Measurements from ENCODE around the gene KCNJ6. TPM values are rescaled to one million over a fixed set of nuclear protein-coding genes. Genes with fewer than 3 reads are reported as not detected.
A peak's percentile ranks its signal among the peaks of the same experiment; 100 is the strongest.

Gene KCNJ6
- total and polyA plus RNA-seq, 2 of the 8 experiments (the other 6 are each of a cell fraction or from before 2014, with no cell fraction given), result 0.51 to 1.2 TPM

DNA sequence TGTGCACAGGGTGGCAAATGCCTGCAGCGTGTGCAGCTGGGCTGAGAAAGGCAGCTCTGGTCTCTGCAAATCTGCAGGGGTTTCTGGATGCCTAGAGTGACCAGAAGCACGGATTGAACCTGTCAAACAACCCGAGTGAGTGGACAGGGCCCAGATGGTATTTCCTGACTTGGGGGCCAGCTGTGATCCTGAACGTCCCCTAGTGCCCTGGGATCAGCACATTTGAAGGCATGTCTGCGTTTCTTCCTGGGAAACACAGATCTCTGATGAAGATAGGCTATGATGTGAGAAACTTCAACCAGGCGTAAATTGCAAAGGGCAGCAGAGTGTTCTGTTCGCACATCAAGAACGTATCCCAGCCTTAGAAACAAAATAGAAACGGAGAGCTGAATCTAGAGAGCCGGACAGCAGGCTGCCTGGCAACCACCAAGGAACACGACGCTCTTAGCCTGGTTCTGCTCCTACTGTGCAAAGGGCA is 163.1 kb downstream of the KCNJ6 start:
- no peak overlapping the region for H2BK12ac ChIP-seq (ENCODE audit: low read depth, low read length)
- H3K36me3 ChIP-seq (ENCODE audit: control insufficient read depth in 2 of 4, insufficient read depth in 4 of 4, low read length in 3 of 4), result no peaks in the 10 kb centered on the region; a peak in 1 of 8 replicates
- WGBS, 2 experiments (ENCODE audit: extremely low coverage in 1 of 2, insufficient coverage in 1 of 2, insufficient read length in 1 of 2, insufficient replicate concordance in 2 of 2, low coverage in 1 of 2, low lambda C conversion rate in 2 of 2, missing lambda C conversion rate in 1 of 2), result 88% methylated on average over 12 of the region's 12 CpGs; no CpG with 5 or more reads in 1 of the 2 experiments
- ChIA-PET POLR2A (ENCODE audit: partially characterized antibody) (no interaction called here), CTCF (ENCODE audit: partially characterized antibody) (interaction anchor here (0.6 to 2.2 kb wide), 3 partner anchors 41 to 239 kb away, joined by 3 to 6 read pairs (median 5); no protein-coding TSS in a partner anchor)
- H3K23me2 ChIP-seq (ENCODE audit: low read depth, low read length), result no peaks in the 10 kb centered on the region
- no peak overlapping the region for H3K4me3 ChIP-seq (ENCODE audit: extremely low read depth in 1 of 4, insufficient read depth in 2 of 4, low read depth in 3 of 4, low read length in 4 of 4)
- no peak overlapping the region for H3K56ac ChIP-seq (replicated peaks; ENCODE audit: insufficient read length, low read depth, low read length)
- H4K20me1 ChIP-seq (replicated peaks in 1 of 2; ENCODE audit: control insufficient read depth in 1 of 2, insufficient read depth in 2 of 2, low read length in 2 of 2), result no peaks in the 10 kb centered on the region
- no peak overlapping the region for H3K4ac ChIP-seq (replicated peaks; ENCODE audit: insufficient read length, low read depth, low read length)
- no peak overlapping the region for H3K9ac ChIP-seq (replicated peaks in 1 of 4; ENCODE audit: extremely low read depth in 1 of 4, low read depth in 3 of 4, low read length in 3 of 4)
- H2BK120ac ChIP-seq (replicated peaks; ENCODE audit: low read depth, low read length), result no peak overlapping the region
- H3K18ac ChIP-seq (ENCODE audit: extremely low read depth, low read length), result 0 out of 2 replicates have a peak overlapping the region, but pooled peaks have one; percentile 13
- DNase-seq (ENCODE audit: low read depth in 1 of 2, low spot score in 2 of 2), result no peak
- FAIRE-seq, result no peak
- H3K79me2 ChIP-seq (ENCODE audit: control insufficient read depth in 1 of 2, insufficient read depth in 2 of 2, low read length in 2 of 2), result no peaks in the 10 kb centered on the region
- TF ChIP-seq RNF2 (IDR thresholded peaks at IDR 0.05; ENCODE audit: borderline replicate concordance, low read depth, low read length, missing control alignments, poor library complexity, severe bottlenecking) (no peak), MAFK (IDR thresholded peaks at IDR 0.05; ENCODE audit: low read depth, low read length) (no peak), MAX (IDR thresholded peaks at IDR 0.05) (0 out of 2 replicates have a peak, but pooled peaks have one; percentile 21)
- no peak overlapping the region for H3K4me2 ChIP-seq (ENCODE audit: insufficient read depth in 1 of 2, low read depth in 2 of 2, low read length in 2 of 2)
- H3K14ac ChIP-seq (ENCODE audit: insufficient read length), result no peak overlapping the region
- no peak overlapping the region for H2BK5ac ChIP-seq (ENCODE audit: low read depth, low read length)
- H3K4me1 ChIP-seq (replicated peaks in 1 of 4; ENCODE audit: control insufficient read depth in 3 of 4, insufficient read depth in 4 of 4, low read length in 3 of 4), result peaks cover 3 to 4% (median 4%) of the 10 kb centered on the region in 4 experiments; a peak in 5 of 7 replicates
- no peak overlapping the region for H3K27ac ChIP-seq (ENCODE audit: low read depth, low read length)
- no peak overlapping the region for H2AK5ac ChIP-seq (ENCODE audit: low read depth, low read length)
- no peak overlapping the region for H3K23ac ChIP-seq (ENCODE audit: insufficient read length)
- H3K79me1 ChIP-seq (ENCODE audit: low read depth, low read length), result no peaks in the 10 kb centered on the region
- no peak overlapping the region for H4K5ac ChIP-seq (ENCODE audit: insufficient read length, low read depth, low read length)
- H3K9me3 ChIP-seq (ENCODE audit: insufficient read depth in 2 of 2, low read depth in 1 of 2, low read length in 1 of 2), result no peaks in the 10 kb centered on the region
- no peak overlapping the region for H2AFZ ChIP-seq (ENCODE audit: low read length)
- H2BK20ac ChIP-seq (ENCODE audit: low read length), result no peak overlapping the region
- H2BK15ac ChIP-seq (ENCODE audit: low read length), result no peak overlapping the region
- no peak overlapping the region for H4K91ac ChIP-seq (replicated peaks; ENCODE audit: insufficient read length, low read length)
- H3K27me3 ChIP-seq (replicated peaks in 1 of 4; ENCODE audit: control insufficient read depth in 3 of 4, extremely low read depth in 1 of 4, insufficient read depth in 3 of 4, low read length in 3 of 4), result no peaks in the 10 kb centered on the region
- no peak overlapping the region for H4K8ac ChIP-seq (ENCODE audit: extremely low read depth, insufficient read depth, low read length)
